Tongue (tissue), 2 donors: ENCODE data around the gene PBX1. TPM values are rescaled to one million over a fixed set of nuclear protein-coding genes. Genes with fewer than 3 reads are reported as not detected.

Experiments used
- DNase-seq: peaks from one replicate; pipeline ENCODE4 v3.0.0-alpha.2; 2015
- total RNA-seq: library from RNA; depleted of rRNA; stranded (reverse); fragments of >200 nt; gene quantifications from one replicate; pipeline ENCODE4 v1.2.3, GENCODE V29; 2014

The PBX1 gene
- total RNA-seq, 1 donor from 2014 or later = 105 TPM

DNA sequence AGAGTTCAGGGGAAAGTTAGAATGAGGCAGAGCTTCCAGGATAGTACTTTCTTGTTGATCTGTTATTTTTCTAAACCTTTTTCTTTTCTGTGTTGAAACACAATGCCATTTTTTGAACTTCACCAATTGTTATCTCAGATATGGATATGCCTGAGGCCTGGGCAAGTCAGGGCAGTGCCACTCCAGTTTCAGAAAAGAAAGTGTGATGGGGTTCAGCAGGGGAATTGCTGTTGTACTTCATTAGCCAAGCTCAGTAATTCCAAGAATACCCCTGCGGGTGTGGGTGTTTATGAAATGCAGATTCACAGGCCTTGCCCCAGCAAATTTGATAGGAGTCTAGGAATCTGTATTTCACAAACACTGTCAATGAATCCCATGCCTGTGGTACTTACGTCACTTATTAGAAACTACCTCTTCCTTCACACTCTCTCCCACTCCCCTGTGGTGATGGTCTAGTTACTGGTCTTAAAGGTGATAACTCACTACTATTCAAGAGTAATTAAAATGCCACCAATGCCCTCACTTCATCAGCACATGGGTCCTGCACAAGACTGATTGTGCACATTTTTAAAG, 142.3 kb downstream of the PBX1 start:
- DNase-seq = no peak

DNA sequence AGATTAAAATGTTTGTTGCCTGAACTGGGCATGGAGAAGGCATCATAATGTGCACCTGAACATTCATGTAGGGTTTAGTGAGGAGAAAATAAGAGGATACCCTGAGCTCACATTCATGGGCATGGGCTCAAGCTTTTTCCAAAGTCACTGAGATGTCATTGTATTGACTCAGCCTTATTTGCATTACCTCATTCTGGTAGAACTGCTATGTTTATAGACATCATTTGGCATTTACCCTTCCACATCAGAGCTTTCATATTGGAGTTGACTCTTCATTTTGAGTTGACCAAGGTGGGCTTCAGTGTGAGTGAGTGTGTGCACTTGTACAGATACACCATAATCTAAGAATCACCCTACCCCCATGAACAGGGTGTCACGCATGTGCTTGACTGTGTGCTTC, 143.2 kb downstream of the PBX1 start:
- no peak for DNase-seq

DNA sequence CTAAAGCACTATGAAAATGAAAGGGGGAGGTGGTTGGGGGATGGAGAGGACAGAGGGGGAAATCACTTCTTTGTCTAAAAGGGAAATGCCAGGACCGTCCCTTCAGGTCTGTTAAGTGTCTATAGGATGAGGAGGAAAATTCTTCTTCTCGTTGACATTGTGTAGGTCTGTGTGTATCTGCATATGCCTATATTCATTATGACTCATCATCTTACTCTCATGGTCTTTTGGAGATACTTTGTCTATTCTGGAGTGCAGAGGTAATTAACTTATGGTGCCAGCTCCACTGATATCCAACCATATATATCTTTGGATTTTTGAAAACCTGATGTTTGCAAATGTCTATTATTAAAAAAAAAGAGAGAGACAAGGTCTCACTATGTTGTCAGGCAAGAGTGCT, 143.7 kb downstream of the PBX1 start:
- DNase-seq = no peak

DNA sequence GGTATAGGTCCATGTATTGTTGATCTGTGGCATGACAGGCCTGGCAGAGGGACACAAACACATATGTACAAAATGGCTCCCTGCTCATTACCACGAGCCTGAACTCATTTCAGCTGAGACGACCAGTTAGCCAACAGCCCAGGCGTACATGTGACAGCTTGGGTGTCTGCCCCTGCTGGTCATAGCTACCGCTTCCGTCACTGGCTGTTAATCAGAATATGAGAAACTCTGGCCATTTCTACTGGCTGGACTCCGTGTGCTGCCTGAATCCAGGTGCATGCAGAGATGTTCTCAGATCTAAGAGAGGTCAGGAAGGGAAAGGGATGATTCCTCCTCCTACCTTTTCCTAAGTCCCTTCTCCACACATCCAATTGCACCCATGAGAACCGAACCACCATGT, 144.5 kb downstream of the PBX1 start:
- DNase-seq = no peak

DNA sequence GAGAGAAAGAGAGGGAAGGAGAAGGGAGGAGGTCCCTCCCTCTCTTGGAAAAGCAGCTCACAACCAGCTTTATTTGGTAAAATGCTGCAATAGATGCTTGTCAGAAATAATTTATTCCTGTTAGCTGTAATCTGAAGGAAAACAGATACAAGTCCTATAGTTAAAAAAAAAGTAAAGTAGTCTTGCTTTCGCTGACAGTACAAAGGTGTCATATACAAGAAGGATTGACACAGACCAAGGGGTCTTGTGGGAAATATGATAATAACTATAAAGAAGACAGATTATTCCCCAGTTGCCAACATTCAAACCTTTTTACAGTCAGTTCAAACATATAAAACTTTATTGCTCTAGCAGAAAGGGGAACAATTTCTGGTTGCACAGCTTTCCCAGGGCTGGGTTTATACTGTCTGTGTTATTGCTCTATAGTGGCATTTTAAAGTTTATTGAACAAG, 145.0 kb downstream of the PBX1 start:
- DNase-seq = no peak

DNA sequence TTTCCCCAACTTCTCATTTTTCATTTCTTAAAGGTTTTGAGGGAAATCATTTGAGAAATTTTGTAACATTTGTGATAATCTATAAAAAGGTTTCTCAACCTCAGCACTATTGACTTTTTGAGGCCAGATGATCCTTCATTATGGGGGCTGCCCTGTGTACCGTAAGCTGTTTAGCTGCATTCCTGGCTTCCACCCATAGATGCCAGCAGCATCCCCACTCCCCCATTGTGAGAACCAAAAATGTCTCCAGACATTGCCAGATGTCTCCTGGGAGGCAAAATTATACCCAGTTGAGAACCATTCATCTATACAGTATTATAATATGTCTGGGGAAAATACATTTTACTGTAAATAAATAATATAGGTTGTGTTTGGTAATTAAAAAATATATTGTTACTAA, 146.0 kb downstream of the PBX1 start:
- DNase-seq = no peak

DNA sequence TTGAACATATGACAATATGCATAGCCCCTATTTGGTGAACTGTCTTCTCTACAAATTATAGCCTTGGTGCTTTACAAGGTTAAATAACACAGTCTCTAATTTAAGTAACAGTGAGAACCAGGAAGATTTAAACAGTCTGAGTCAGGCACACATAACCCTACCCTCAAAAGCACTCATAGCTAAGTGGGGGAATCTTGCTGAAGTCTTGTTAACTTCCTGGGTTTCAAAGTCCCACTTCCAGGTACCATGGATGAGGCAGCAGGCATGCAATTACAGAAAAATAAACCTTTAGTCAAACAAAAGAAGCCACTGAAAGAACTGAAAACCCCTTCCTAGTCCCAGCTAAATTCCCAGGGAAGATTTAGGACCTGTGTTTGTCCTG, 147.6 kb downstream of the PBX1 start:
- DNase-seq = no peak

DNA sequence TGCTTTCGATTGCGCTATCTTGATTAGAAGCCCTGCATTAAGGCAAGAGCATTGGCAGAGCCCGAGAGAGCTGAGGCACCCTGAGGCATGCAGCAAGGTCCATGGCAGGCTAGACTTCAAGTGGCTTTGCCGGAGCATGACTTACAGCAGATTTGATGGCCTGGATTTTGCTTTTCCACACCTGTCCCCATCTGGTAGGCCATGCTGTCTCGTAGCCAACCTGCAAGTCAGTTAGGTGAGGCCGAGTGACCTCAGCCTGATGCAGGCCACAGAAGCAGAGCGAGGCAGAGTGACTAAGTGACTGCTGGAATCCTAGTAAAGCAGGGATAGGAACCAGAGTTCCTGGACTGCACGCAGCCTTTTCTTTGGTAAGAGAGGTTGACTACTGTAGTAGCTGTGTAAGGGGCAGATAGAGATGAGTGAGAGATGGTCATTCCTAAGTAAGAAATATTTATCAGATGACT, 148.9 kb downstream of the PBX1 start:
- no peak for DNase-seq

DNA sequence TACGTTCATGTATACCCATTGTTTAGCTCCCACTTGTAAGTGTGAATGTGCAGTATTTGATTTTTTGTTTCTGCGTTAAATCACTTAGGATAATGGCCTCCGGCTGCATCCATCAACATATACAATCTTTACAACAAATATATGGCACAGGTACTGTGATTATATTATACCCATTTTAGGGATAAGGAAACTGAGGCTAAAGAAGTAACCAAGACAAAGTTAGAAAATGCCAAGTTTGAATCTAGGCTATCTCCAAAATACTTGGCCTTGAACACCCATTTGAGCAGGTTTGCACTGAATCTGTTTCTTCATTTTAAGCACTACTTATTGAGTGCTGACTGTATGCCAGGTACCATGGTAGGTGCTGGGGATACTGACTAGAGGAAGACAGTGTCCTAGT, 149.6 kb downstream of the PBX1 start:
- no peak for DNase-seq

DNA sequence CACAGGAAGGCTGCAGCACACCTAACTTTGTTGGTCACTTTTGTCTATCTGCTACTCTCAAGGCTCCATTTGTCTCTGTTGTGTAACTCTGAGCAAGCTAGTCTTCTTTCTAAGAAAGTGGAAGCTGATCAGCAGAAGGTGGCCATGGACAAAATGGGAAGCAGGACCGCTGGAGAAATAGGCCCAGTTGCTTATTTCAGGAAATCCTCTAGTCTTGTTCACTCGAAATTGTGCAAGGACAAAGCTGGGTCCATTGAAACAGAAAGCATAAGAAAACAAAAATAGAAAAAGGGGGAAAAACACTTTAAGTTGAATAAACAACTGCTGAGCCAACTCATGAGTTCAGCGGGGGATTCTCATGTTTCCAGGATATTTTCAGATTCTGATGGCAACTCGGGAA, 150.1 kb downstream of the PBX1 start:
- DNase-seq = no peak

DNA sequence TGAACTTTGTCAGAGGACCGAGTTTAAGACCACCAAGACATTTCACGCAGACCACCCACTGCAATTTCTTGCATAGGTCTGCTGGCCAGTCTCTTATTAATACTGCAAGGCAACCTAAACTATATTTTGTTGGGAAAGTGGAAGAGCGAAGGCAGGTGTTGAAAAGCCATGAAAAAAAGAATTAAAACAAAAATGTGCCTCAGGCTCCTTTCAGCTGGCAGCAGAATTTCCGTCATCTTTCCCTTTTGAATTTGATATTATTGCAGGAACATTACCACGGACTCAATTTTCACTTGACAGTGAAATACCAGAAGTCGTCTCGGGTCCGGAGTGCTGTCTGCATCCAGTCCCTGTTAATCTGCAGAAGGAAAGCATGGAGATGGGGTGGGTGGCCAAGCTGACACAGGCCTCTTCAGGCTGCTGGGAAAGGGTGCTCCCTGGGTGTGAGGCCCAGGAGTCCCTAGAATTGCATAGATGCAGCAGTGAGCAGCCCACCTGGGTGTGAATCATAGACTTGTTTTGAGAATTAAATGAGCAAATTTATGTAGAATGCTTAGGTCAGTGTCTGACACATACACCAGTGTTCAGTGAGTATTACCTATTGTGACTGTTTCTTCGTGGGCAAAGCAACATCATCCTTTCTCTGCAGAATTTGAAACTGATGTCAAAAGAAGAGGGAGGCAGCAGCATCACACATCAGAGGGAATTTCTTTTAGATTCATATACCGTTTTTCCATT, 150.7 kb downstream of the PBX1 start:
- no peak for DNase-seq

DNA sequence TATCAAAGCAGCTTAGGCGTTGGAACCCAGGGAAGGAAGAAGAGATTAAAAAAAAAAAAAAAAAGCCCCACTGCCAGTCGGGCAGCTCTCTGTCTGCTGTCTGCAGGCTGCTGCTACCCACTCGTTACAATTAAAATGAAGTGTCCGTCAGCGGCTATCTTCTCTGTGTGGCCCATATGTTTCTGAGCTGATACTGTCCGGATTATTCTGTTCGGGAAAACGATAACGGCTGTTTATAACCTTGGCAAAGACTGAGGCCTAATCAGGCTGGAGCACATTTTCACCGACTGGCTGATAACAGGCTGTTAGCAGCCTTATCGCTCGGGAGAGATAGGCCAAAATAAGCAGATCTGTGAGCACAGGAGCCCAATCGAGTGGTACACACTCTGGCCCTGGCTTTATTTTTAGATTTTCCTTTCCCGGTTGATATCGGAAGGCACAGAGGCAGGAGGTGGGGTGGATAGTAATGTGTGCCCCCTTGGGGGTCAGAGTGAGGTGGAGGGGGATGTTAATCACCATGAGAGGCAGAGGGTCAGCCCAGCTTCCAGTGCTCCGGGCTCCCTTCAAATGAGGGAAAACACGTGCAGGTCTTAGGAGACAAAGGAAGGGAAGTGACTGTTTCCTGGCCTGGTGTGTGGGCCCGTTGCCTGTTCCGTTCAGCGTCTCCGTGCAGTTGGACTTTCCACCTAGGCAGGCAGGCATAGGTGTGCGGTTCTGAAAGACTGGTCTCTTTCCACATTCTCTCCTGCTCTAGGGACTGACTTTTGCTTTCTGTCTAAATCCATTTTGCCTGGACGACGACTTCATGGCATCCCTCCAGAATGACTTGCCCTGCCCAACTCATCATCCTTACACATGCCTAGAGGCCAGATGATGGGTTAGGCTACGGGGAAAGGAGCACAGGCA, 153.4 kb downstream of the PBX1 start:
- DNase-seq = no peak

DNA sequence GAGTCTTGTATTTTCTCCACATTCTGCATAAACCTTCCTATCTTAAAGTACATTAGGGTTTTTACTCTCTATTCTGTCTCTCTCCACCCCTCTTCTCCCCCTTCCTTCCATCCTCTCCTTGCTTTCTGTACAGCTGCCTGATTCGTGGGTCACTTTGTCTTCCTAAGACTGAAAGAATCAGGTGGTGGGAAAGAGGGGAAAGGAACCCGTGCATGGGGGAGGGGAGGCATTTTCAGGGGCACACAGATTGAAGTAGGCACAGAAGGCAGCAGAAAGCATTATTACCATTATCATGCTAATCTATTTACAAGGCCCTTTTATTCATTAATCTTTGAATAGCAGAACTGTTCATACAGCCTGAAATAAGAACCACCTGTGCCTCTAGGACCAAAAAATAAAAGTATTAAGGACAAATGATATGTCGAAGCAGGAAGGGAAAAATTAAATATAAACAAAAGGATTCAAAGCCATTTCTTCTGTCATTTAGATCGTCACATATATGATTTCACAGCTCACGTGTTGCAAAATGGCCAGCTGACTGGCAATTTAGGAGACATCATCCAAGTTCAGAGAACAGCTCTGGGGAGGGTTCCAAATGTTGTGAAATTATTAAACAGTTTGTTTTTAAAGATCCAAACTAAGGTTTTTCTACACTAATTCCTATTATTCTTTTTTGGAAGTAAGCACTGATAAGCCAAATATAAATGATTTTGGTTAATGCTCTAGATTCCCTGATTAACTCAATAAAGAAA, 154.6 kb downstream of the PBX1 start:
- DNase-seq = no peak

DNA sequence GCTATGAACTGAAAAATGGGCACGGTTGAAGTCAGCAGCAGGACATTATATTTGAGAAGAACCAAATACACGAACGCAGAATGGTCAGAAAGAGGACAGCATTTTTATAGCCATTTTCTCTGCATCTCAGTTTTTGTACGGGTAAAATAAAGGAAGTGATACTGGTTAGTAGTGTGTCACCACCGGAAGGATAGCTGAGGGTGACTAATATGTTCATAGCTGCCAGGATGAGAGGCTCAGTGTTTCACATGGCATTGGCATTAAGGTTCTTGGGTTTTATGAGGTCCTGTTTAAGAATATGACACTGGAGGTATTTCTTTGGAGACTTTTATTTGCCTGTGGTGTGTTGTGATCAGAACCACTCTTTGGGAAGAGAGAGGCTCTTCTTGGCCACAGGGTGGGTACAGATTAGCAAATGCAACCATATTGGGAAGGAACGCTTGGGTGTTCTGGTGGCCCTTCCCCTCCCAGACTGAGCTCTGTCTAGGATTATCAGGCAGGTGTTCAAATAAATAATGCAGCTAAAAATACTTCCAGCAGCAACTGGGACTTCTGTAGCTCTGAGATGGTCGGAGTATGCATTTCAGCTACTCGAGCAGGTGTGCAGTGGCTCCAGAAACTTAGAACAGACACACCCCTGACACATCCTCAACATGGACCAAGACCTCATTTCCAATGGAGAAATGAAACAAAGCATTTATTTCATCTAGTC, 158.2 kb downstream of the PBX1 start:
- no peak for DNase-seq

DNA sequence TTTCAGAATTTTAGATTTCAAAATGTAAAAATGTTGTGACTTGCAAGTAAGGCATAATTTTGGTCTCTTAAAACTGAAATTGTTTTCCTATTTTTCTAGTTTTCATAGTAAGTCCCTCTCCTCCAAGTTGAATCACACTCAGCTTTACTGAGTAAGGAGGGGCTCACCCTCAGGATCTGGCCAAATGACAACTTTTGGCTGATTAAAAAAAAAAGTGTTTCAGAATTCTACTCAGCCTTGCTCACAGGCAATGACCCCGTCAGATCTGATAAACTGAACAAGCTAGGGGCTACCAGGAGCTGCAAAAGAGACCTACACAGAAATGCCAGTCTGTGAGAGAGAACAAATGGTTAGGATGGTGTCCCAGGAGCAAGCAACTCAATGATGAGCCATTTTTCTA, 159.8 kb downstream of the PBX1 start:
- DNase-seq = no peak

DNA sequence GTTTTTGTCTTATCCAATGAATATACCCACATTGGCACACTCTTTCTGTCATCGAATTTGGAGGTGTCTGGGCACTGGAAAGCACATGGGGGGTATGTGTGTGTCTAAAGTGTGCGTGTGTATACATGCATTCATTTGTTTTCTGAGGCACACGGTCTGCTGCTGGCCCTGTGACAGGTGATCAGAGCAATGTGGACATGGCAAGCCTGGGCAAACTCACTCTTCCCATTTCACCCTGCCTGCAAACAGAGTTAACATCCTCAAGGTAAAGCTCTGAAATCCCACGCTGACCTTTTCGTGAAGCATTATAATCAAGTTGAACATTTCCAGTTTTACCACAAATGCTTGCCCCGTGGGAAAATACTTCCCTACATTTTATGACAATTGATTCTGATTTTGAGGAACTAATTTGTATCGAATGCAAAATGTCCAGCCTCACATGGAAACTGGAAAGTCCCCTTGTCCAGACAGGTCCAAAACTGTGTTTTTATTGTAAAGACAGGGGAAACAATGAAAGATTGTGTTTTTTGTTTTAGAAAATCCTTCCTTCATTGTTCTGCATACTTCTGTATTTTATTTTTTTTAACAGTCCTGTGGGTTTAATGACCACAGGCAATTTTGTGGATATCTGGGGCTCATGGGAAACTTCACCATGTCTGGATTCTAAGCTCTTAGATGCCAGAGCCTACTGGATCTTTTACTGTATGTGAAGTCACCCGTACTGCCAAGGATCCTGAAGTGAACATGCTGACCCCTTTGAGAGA, 160.9 kb downstream of the PBX1 start:
- DNase-seq = no peak

DNA sequence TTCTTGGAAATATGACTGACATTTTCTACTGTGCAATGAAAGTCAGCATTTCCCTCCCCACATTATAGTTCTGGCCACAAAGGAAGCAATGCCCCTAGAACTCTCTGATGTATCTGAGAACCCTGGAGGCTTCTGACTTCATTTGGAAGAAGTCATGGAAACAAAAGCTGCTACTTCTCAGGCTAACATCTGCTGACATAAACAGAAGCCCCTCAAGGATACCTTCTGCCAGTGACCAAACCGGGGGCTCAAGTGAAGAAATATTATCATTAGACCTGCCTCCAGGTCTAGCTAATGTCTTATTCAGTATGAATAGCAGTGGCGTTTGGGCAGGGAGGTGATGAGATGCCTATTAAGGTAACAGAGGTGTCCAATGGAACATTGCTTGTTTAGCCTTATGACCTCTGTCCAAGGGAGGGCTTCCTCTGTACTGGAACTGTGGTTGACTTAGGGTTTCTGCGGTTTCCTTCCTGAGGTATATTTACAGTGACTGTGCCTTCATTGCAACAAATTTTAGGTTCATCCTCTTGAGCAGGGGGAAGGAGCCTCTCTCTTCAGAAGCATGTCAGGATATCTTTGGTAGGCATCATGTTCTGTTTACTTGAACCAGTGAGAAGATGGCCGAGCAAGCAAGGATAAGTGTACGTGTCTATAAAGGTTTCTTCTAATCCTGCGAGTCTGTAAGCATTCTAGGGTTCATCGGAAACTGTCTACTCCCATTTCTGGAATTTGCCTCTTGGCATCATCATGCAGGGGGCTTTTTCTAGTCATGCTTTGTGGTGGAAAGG, 161.7 kb downstream of the PBX1 start:
- DNase-seq = no peak

DNA sequence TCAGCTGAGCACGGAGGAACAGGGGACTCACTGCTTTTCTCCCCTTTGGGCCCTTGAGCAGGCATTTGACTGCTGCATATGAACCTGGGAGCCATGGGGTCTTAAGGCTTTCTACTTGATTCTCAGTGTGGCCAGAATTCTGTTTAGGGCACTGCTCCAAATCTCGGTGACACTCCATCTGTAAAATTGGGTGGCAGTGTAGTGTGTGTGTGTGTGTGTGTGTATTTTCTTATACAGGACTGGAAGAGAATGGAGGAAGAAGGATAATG, 162.2 kb downstream of the PBX1 start:
- no peak for DNase-seq

DNA sequence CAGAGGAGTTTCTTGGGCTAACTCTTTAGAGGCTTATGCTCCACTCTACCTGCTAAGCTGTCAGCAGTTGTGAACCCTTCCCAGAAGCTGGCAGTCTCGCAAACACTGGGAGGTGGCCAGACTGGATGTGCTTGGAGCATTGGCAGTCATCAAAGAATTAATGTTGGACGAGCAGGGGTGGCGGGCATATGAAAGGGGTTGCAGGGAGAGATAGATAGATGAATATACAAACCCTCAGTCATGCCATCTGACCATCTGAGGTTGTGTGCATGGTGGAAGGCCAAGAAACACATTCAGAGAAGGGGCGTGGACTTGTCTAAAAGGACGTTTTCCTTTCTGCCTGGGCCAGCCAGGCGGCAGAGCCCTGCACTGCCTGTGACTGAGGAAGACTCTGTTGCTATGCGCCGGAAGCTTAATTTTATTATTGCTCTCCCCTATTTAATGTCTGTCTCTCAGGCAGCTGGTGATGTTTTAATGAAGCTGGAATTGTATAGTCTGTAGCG, 164.4 kb downstream of the PBX1 start:
- DNase-seq = no peak

DNA sequence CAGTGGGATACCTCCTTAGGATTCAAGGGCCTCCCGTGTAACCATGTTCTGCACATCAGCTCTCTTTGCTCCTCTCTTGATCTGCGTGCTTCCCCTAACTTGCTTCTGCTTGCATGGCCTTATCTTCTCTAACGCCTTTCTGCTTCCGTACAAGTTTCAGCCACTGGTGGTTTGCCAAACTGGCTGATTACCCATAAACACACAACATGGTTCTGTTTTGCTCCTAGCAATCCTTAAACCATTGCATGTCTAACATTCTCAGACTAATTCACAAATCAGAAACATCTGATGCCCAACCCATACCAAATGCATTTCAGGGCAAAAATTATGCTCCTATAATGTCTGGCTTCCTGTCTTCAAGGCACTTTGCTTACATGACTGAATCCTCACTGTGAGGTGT, 166.4 kb downstream of the PBX1 start:
- no peak for DNase-seq
